Stimulated activated effector memory CD8-positive, alpha-beta T cell treated with anti-CD3 and anti-CD28 coated beads, Interleukin-12 subunit alpha, Interleukin-12 subunit beta, amount 100 ng/mL, for 72 hours (primary cell): Measurements from ENCODE around the gene TFCP2L1.

Source experiments
- ATAC-seq: fragments of 150-1000 bp; cut with Tn5 transposase; 2 replicates; pipeline ENCODE4 v1.10.0; 2021
- DNase-seq, 2 donors: peaks; one replicate each; pipeline ENCODE4 v3.0.0; 2021 to 2022; ENCODE audit warnings: low spot score in 2 of 2
- H3K27ac Mint-ChIP-seq: one replicate; pipeline ENCODE4 v1.8.0; 2022; ENCODE audit warnings: mild to moderate bottlenecking, mixed read lengths
- H3K36me3 Mint-ChIP-seq: one replicate; pipeline ENCODE4 v1.8.0; 2022; ENCODE audit warnings: mild to moderate bottlenecking, mixed read lengths
- H3K4me1 Mint-ChIP-seq: one replicate; pipeline ENCODE4 v1.8.0; 2022; ENCODE audit warnings: mixed read lengths
- H3K4me3 Mint-ChIP-seq: one replicate; pipeline ENCODE4 v1.8.0; 2022; ENCODE audit warnings: mild to moderate bottlenecking, mixed read lengths
- H3K9me3 Mint-ChIP-seq: one replicate; pipeline ENCODE4 v1.8.0; 2022; ENCODE audit warnings: mixed read lengths

Gene TFCP2L1

GRCh38 chr2:121193185-121193584 is 91.8 kb downstream of the TFCP2L1 start:
- Mint-ChIP-seq H3K27ac (no peak overlapping the region), H3K9me3 (no peaks in the 10 kb centered on the region), H3K36me3 (no peaks in the 10 kb centered on the region), H3K4me1 (no peaks in the 10 kb centered on the region), H3K4me3 (no peak overlapping the region)
- DNase-seq (no peak), ATAC-seq (no peak)

- Mint-ChIP-seq H3K27ac (no peak overlapping the region), H3K4me3 (no peak overlapping the region), H3K9me3 (no peaks in the 10 kb centered on the region), H3K4me1 (no peaks in the 10 kb centered on the region), H3K36me3 (no peaks in the 10 kb centered on the region)
- DNase-seq = no peak
- ATAC-seq = no peak
These were observed 92.4 kb downstream of the TFCP2L1 start for GRCh38 chr2:121192576-121192975.

- H3K9me3 Mint-ChIP-seq = no peaks in the 10 kb centered on the region
- no peak overlapping the region for H3K27ac Mint-ChIP-seq
- no peaks in the 10 kb centered on the region for H3K36me3 Mint-ChIP-seq
- H3K4me1 Mint-ChIP-seq = no peaks in the 10 kb centered on the region
- ATAC-seq = no peak
- H3K4me3 Mint-ChIP-seq = no peak overlapping the region
- DNase-seq = no peak
These were observed 93.5 kb downstream of the TFCP2L1 start for GRCh38 chr2:121191191-121192170.

GRCh38 chr2:121189661-121190381 is 95.2 kb downstream of the TFCP2L1 start:
- Mint-ChIP-seq H3K4me3 (no peak overlapping the region), H3K27ac (no peak overlapping the region), H3K36me3 (no peaks in the 10 kb centered on the region), H3K9me3 (no peaks in the 10 kb centered on the region), H3K4me1 (no peaks in the 10 kb centered on the region)
- DNase-seq (no peak), ATAC-seq (no peak)

GRCh38 chr2:121189011-121189410 is 96.0 kb downstream of the TFCP2L1 start:
- Mint-ChIP-seq H3K36me3 (no peaks in the 10 kb centered on the region), H3K4me3 (no peak overlapping the region), H3K4me1 (no peaks in the 10 kb centered on the region), H3K27ac (no peak overlapping the region), H3K9me3 (no peaks in the 10 kb centered on the region)
- DNase-seq = no peak
- no peak for ATAC-seq

- no peaks in the 10 kb centered on the region for H3K9me3 Mint-ChIP-seq
- H3K36me3 Mint-ChIP-seq = no peaks in the 10 kb centered on the region
- ATAC-seq (no peak), DNase-seq (no peak)
- no peaks in the 10 kb centered on the region for H3K4me1 Mint-ChIP-seq
- H3K4me3 Mint-ChIP-seq = no peak overlapping the region
- H3K27ac Mint-ChIP-seq = no peak overlapping the region
These were observed 97.0 kb downstream of the TFCP2L1 start for GRCh38 chr2:121187982-121188411.

- Mint-ChIP-seq H3K27ac (no peak overlapping the region), H3K9me3 (no peaks in the 10 kb centered on the region), H3K4me1 (no peaks in the 10 kb centered on the region), H3K4me3 (no peak overlapping the region), H3K36me3 (no peaks in the 10 kb centered on the region)
- no peak for ATAC-seq
- no peak for DNase-seq
These were observed 97.5 kb downstream of the TFCP2L1 start for GRCh38 chr2:121187351-121187981.

GRCh38 chr2:121186261-121186660 is 98.7 kb downstream of the TFCP2L1 start:
- H3K9me3 Mint-ChIP-seq = no peaks in the 10 kb centered on the region
- no peak overlapping the region for H3K4me3 Mint-ChIP-seq
- H3K27ac Mint-ChIP-seq = no peak overlapping the region
- DNase-seq (no peak), ATAC-seq (peak; percentile 22)
- no peaks in the 10 kb centered on the region for H3K4me1 Mint-ChIP-seq
- no peaks in the 10 kb centered on the region for H3K36me3 Mint-ChIP-seq

- Mint-ChIP-seq H3K9me3 (no peaks in the 10 kb centered on the region), H3K4me1 (no peaks in the 10 kb centered on the region), H3K36me3 (no peaks in the 10 kb centered on the region), H3K4me3 (no peak overlapping the region), H3K27ac (no peak overlapping the region)
- ATAC-seq = no peak
- DNase-seq = no peak
These were observed 99.4 kb downstream of the TFCP2L1 start for GRCh38 chr2:121185571-121186074.

GRCh38 chr2:121185111-121185510 is 99.9 kb downstream of the TFCP2L1 start:
- H3K27ac Mint-ChIP-seq = no peak overlapping the region
- H3K4me1 Mint-ChIP-seq = no peaks in the 10 kb centered on the region
- no peaks in the 10 kb centered on the region for H3K36me3 Mint-ChIP-seq
- no peak overlapping the region for H3K4me3 Mint-ChIP-seq
- ATAC-seq (no peak), DNase-seq (no peak)
- H3K9me3 Mint-ChIP-seq = no peaks in the 10 kb centered on the region

GRCh38 chr2:121184248-121184862 is 100.6 kb downstream of the TFCP2L1 start:
- H3K4me1 Mint-ChIP-seq = no peaks in the 10 kb centered on the region
- no peak overlapping the region for H3K4me3 Mint-ChIP-seq
- H3K9me3 Mint-ChIP-seq = no peaks in the 10 kb centered on the region
- ATAC-seq = no peak
- no peak overlapping the region for H3K27ac Mint-ChIP-seq
- no peaks in the 10 kb centered on the region for H3K36me3 Mint-ChIP-seq
- no peak for DNase-seq

- no peaks in the 10 kb centered on the region for H3K4me1 Mint-ChIP-seq
- no peaks in the 10 kb centered on the region for H3K9me3 Mint-ChIP-seq
- ATAC-seq = no peak
- no peak overlapping the region for H3K27ac Mint-ChIP-seq
- DNase-seq = no peak
- H3K36me3 Mint-ChIP-seq = no peaks in the 10 kb centered on the region
- H3K4me3 Mint-ChIP-seq = no peak overlapping the region
These were observed 102.5 kb downstream of the TFCP2L1 start for GRCh38 chr2:121182520-121182919.

- DNase-seq (no peak), ATAC-seq (no peak)
- Mint-ChIP-seq H3K4me1 (no peaks in the 10 kb centered on the region), H3K36me3 (no peaks in the 10 kb centered on the region), H3K4me3 (no peak overlapping the region), H3K27ac (no peak overlapping the region), H3K9me3 (no peaks in the 10 kb centered on the region)
These were observed 105.5 kb downstream of the TFCP2L1 start for GRCh38 chr2:121179467-121179866.

- no peak for DNase-seq
- no peak for ATAC-seq
- H3K36me3 Mint-ChIP-seq = no peaks in the 10 kb centered on the region
- no peaks in the 10 kb centered on the region for H3K9me3 Mint-ChIP-seq
- H3K27ac Mint-ChIP-seq = no peak overlapping the region
- no peaks in the 10 kb centered on the region for H3K4me1 Mint-ChIP-seq
- no peak overlapping the region for H3K4me3 Mint-ChIP-seq
These were observed 106.3 kb downstream of the TFCP2L1 start for GRCh38 chr2:121178730-121179129.

GRCh38 chr2:121177896-121178295 is 107.1 kb downstream of the TFCP2L1 start:
- H3K27ac Mint-ChIP-seq = no peak overlapping the region
- no peaks in the 10 kb centered on the region for H3K4me1 Mint-ChIP-seq
- no peak overlapping the region for H3K4me3 Mint-ChIP-seq
- DNase-seq (no peak), ATAC-seq (no peak)
- H3K9me3 Mint-ChIP-seq = no peaks in the 10 kb centered on the region
- no peaks in the 10 kb centered on the region for H3K36me3 Mint-ChIP-seq
